DMS53 treated with DMSO at 0.1 percent for 48 hours (cell line): Measurements from ENCODE around the gene SUN1.

ENCODE experiments used
- DNase-seq: peaks from one replicate; lab custom pipeline; 2025; ENCODE audit not compliant: unreplicated experiment; lab: John Stamatoyannopoulos, UW

Gene SUN1

DNA sequence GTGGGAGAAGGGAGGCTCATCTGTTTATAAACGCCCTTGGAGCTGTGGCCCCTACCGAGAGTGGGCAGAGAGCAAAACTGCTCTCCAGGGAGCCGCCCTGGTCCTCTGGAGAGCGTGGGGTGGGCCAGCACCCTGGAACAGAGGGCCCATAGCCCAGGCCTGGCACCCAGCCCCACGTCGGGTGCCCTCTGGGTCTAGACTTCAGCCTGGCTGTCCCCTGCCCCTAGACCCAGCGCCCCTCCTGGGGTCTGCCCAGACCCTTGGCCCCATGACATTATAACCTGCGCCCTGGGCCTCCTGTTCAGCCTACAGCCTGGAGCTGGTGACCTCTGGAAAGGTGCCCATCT, 68.7 kb downstream of the SUN1 start:
- no peak for DNase-seq

DNA sequence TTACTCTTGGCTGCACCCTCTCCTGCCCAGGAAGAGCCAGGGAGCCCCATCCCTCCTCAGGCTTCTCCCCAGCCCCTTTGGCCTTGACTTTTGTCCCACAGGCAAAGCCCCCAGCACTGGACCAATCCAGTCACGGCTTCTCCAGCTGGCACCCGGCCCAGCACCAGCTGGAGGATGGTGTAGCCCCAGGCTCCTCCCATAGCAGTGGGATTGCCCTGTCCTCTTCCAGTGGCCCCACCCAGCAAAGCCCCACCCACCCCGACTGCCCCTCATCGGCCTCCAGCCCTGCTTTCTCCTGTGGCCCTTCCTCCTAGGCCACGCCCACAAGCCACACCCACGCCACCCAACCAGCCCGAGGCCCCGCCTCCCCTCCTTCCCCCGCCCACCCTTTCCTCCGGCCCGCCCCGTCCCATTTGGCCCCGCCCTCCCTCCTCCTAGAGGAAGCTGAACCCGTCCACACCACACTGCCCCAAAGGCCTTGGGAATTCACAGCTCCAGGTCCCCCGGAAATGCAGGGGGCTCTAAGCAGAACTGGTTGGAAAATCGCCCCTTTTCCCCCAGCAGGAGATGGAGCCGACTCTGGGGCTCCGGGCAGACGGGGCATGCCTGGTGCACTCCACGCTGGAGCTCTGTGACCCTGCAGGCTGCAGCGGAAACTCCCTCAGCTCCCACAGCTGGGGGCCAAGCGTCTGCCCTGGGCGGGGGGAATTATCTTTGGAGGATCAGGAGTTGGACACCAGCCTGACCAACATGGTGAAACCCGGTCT, 69.3 kb downstream of the SUN1 start:
- no peak for DNase-seq

DNA sequence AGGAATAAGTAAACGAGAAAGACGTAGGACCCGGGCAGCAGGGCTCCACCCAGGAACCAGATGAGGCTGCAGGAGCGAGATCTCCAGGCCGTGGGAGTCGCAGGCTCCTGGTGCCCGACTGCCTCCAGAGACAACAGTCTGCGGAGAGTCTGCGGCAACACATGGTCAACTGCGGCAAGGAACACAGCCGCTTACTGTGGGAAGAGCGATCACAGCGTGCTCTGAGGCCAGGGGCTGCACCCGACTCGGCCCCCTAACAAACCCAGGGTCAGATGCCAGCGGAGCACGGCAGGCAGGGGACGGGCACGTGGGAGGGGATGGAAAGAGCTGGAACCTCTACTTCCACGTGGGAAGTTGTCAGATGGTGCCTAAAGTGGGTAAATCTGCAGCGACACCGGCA, 70.7 kb downstream of the SUN1 start:
- no peak for DNase-seq

DNA sequence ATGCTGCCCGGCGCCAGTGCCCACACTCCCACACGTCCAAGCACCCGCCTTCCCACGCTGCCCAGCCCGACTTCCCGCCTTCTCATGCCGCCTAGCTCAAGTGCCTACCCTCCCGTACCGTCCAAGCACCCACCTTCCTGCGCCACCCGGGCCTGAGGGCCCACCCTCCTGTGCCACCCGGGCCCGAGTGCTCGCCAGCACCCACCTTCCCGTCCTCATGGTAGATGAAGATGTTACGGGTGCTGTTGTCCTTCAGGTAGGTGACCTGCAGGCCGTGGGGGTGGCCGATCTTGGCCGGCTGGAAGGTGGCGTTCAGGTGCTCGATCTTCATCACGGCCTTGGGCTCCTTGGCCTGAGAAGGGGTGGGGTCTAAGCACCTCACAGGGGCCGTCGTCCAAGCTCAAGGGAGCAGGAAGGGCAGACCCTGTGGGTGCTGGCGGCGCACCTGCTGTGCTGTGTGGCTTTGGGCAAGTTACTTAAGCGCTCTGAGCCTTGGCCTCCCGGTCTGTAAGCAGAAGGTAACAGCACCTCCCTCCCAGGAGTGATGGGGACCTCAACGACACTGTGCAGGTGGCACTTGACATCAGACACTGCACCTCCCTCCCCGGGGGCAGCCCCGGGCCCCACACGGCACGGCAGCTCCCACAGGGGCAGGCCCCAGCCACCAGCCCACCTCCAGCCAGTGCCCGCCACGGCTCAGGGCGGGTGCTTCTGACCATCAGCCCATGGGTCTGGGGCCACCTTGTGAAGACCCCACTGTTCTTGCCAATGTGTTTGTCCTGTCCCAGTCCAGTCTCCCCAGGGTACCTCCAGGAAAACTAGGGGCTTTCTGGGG, 71.9 kb downstream of the SUN1 start:
- no peak for DNase-seq

DNA sequence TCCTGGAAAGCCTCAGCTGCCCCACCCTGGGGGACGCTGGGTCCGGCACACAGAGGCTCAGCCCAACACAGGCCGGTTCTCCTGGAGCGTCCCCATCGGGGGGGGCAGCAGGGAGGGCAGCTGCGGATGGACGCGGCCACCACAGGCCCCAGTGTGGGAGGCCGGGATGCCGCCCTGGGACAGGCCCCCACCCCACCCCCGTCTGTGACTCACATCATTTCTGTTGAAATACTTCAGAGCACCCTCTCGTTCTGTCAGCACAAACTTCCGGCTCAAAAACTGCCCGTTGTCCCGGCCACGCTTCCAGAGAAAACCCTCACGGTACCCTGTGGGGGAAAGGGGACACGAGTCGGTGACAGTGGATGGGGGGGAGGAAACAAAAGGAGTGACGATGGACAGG, 72.6 kb downstream of the SUN1 start:
- no peak for DNase-seq

DNA sequence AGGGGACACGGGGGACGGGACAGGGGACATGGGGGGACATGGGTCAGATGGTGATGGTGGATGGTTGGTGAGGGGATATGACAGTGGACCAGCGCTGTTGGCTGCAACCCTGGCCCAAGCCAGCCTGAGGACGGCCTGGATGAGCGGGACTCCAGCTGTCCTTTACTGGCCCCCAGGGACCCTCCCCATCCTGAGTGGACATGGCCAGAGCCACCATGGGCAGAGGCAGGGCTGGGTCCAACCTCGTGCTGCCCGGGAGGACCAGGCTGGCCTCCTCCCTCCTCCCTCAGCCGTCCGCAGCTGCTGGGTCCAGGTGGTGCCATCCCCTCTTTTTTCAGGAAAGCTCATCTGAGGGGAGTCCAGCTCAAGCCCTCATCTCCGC, 74.5 kb downstream of the SUN1 start:
- DNase-seq = no peak

DNA sequence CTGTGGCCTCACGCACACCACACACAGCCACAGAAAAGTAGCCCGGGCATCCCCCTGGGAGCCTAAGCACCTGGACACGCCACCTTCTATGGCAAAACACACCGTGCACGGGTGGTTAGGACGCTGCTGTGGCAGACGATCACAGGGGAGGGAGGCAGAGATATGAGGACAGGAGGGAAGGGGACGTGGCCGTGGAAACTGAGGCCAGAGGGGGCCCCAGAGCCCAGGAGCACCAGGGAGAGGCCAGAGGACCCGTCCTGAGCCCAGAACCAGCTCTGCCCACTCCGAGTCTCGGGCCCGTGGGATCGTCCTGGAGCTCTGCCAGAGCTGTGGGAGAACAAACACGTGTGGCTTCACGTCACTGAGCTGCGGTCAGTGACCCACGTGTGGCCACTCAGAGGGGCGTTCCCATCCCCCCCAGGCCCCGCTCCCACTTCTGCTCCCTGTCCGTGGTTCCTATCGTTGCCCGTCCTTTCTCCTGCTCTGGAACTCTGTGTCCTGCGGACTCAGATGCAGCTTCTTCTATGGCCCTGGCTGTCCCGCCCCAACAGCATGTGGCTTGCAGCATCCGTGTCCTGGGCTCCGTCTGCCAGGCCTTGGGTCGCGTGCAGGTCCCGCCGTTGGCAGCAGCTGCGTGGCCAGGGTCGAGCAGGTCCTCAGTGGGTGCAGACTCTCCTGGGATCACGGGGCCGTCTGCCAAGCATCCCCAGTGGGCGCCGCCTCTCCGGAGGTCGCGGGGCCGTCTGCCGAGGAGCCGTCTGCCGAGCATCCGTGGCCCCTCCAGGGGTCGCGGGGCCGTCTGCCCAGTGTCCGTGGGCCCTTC, 75.1 kb downstream of the SUN1 start:
- DNase-seq = no peak

DNA sequence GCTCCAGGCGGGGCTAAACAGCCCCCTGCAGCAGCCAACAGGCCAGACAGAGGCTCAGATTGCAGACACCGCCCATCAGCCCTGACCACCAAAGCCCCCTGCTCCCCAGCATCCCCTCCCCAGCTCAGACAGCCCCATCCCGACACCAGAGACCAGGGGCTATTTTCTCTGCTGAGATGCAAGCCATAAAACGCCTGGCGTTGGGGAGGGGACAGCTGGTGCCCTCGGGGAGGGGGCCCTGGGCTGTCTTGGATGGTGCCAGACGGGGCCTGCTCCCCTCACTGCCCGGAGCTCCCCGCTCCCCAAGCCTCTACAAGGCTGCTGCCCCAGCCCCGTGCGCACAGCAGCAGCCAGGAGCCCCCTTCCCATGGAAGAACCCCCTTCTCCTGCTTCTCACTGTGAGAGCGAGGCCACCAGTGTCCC, 75.9 kb downstream of the SUN1 start:
- no peak for DNase-seq

DNA sequence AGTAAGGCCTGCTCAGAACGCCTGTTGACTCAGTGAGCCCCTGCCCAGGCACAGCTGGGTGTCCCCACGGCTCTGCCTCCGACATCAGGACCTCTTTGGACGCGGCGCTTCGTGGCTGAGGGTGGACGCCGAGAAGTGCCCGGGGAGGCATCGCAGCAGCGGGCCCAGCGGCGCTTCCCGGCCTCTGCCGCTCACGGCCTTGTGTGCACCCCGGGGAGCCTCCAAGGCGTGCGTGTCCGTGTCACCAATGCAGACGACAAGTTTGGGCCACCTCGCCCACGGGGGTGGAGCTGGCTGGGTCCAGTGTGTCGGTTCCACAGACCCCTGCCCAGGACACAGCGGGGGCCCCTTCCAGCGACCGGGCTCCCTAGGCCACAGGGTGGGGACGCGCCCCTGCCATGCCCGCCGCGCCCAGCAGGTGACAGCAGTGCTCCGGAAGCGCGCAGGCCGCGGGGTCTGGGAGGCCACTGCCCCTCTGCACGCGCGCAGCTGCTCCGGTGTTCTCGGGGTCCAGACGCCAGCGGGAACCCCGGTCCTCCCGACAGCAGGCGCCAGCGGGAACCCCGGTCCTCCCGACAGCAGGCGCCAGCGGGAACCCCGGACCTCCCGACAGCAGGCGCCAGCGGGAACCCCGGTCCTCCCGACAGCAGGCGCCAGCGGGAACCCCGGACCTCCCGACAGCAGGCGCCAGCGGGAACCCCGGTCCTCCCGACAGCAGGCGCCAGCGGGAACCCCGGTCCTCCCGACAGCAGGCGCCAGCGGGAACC, 76.5 kb downstream of the SUN1 start:
- DNase-seq = peak; percentile 7

DNA sequence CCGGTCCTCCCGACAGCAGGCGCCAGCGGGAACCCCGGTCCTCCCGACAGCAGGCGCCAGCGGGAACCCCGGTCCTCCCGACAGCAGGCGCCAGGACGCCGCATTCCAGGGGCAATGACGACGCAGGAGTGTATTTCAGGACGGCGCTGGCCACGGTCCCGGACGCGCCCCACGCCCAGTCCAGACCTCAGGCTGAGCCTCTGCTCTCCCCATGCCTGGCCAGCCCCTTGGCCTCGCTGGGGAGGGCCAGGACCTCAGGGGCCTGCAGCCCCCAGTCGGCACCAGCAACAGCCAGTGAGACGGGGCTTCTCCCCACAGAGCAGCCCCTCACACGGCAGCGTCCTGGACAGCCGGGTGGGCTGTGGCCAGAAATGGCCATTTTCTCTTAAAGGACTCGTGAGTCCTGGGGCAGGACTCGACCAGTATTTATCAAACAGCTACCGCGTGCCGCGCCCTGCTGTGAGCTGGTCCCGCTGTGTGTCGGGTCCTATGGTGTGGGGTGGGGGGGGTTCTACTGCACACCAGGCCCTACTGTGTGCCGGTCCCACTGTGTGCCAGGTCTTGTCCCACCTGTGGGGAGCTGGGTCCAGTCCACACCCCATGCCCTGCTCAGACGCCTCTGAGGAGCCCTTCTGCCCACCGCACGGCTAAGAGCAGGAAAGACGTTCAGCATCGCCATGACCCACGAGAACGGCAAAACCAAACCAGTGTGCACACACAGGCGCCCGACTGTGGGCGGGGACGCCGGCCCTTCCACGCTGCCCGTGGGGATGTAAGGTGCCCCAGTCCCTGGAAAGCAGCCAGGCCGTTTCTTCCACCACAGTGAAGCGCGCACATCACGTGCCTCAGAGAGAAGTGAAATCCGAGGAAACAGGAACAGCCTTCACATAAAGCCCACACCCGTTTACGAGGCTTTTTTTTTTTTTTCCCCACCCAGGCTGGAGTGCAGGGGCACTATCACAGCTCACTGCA, 77.4 kb downstream of the SUN1 start:
- no peak for DNase-seq

DNA sequence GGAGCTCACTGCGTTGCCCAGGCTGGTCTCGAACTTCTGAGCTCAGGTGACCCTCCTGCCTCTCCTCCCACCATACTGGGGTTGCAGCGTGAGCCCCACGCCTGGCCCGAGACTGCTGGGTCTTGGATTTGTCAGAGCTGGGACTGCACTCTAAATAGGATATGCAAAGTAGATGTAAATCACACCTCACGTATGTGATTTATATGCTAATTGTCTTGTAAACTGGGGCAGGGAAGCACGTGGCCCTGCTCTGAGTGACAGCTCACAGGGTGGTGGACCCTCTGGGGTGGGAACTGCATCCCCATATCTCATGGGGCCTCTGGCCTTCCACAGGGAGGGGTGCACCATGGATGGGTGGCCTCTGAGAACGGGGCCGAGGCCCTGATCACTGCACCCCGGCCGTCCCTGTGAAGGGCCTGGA, 78.2 kb downstream of the SUN1 start:
- DNase-seq = no peak

DNA sequence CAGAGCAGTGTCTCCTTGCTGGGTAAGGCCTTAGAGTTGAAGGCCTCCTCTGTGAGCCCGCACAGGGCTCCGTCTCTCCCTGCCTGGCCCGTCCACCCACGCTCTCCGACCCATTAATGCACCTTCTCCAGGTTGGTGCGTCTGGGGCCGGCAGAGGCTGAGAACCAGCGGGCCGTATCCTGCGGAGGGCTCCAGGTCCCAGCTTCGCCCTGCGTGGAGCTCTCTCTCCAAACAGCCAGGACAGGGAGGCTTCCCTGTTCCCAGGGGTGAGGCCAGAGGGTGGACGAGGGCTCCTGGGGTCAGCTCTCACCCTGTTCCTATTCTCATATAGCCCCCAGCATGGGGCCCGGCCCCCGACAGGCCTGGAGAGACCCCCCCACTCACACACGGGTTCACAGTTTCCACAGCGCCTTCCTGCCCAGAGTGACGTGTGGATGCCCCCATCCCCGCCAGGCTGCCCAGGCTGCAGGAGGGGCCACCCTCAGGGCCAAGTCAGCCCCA, 78.7 kb downstream of the SUN1 start:
- DNase-seq = no peak

DNA sequence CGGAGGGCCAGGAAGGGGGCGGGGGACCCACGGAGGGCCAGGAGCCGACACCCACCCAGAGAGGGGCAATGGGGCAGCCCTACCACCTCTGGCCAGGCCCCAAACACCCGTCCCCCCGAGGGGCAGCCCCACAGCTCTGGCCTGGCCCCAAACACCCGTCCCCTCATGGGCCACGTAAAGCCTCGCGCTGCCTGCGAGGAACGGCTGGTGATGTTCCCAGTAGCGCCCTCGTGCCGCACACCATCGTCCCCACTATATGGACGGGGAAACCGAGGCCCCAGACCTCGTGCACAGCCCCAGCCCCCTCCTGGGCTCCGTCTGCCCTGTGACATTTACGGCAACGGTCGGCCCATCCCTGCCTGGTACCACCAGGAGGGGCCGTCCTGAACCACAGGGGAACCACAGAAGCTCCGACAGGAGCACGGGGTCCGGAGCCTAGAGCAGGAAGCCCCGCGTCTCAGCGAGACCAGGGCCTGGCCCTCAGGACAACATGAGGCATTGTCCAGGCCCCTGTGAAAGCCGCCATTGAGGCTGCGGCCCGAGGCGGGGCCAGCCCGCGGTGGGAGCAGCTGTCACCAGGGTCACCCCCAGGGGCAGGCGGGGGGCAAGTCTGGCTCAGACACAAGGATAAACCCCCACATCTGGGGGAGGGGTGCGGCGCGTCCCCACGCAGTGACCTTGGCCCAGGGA, 79.7 kb downstream of the SUN1 start:
- DNase-seq = no peak

DNA sequence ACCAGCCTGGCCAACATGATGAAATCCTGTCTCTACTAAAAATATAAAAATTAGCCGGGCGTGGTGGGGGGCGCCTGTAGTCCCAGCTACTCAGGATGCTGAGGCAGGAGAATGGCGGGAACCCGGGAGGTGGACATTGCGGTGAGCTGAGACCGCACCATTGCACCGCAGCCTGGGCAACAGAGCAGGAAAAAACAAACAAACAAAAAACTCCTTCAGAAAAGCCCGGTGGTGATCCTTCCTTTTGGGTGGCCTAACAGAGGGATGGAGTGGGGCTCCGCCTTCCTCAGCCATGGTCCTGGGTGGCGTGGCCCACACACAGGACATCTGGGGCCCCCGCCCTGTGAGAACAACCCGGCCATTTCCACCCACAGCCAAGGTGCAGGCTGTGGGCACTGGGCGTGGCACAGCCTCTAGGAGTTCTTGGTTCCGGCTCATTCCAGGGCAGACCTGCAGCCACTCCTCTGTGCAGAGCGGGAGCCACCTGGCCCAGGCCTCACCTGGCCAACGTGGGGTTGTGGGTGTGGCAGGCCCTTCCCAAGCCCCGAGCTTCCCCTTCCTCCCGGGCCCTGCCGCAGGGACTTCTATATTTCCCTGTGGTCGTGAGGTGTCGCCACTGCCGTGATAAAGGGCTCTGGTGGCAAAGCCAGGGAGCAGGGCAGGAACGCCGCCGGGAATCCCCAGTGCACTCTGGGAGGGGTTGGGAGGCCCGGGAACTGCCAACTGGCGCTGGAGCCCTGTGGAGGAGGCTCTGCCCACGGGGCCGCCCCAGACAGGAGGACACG, 81.7 kb downstream of the SUN1 start:
- DNase-seq = no peak

DNA sequence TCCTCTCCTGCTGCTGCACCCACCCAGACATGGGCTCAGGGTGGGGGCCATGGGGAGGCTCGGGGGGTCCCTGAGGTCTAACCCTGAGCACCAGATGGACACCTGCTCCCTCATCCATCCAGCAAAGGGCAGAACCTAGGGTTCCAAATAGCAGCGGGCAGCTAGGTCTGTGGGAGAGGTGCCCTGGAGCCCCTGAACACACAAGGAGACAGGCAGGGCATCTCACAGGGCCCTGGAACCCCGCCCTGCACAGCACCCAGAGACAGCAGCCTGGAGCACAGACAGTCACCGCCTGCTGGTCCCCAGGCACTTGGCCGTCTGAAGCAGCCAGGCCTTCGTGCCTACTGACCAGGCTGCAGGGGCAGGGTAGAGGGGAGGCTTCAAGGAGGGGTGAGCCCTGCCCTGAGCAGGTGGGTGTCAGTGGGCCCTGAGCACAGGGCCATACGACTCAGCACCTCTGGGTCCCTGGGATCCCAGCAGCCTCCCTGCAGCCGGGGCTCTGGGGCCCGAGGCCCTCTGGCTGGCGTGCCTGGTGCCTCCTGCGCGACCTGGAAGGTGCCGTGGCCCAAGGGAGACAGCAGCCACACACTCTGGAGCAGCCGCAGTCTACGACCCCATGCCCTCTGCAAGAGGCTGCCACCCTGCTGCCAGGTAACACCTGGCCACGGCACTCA, 82.4 kb downstream of the SUN1 start:
- DNase-seq = no peak

DNA sequence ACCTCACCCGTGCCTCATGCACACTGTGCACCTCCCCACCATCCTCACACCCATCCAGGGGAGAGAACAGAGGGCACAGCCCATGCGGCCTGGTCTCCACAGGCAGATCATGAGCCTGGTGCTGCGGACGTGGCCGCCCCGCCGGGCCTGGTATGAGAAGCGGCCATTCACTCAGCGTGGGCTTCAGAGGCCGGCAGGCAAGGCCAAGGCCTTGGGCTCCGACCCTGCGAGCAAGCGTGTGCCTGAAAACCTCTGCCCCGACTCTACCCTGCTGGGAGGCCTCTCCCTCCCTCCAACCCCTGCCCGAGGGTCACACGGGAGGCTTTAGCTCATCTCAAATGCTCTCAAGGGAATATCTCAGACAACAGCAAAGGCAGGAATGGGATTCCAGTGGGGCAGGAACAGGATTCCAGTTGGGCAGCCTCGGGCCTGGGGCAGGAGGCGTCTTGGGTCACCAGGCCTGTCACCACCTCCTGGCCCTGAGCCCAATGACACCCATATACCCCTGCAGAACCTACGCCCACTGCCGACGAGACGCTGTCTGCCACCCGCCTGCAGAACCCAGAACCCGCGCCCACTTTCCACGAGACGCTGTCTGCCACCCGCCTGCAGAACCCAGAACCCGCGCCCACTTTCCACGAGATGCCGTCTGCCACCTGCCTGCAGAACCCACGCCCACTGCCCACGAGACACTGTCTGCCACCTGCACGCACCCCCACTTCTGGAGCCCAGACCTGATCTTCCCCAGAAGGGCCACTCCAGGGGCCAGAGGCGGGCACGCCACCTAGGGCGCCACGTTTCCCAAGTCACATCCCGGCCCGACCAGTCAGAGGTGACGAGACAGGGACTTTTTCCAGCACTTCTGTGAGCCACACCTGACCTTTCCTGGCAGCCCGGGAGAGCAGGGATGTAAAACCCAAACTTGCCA, 83.3 kb downstream of the SUN1 start:
- no peak for DNase-seq
